ENCODE results near the gene CXCL9. TPM values are rescaled to one million over a fixed set of nuclear protein-coding genes. Genes with fewer than 3 reads are reported as not detected.

CXCL9 gene
- total RNA-seq: not detected in 2 replicates

DNA sequence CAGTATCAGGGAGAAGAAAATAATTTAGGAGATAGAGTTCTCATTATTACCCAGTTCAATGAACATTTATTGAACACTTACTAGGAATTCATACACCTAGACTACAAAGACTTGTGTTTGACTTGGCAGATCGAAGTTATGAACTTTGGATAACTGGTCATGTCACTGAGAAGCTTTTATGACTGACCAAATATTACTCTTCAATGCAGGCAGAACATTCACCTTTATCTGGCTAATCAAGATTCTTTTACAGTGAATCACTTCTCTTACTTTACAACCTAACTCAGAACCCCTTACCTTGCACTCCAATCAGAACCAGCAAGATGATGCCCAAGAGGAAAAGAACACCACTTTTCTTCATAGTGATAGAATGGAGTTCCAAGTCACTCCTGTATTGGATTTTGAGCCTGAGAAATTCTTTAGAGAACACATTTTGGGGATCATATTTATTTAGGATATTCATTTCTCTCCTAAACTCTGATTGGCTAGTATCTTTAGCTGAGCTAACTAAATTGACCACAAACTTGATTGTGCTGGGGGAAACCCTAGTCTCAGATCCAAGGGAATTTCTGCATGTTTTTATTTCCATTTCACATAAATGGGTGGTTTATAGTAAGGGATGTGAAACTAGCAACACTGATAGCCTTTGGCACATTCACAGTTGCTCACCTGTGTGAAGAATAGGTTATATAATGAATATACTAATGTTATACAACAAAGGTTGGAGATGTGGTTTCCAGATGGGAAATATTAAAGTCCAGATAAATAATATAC, at the start of gene CXCL9:
Gene CXCL9 (minus strand): TSS at position 421 of the 774 bp plus-strand sequence. CDS start 60 bp downstream, at position 361.

GRCh38 chr4:76035799-76036380, 28.6 kb upstream of the CXCL9 start, which contains the start of gene CXCL11:
TSS of gene CXCL11 (minus strand) at chr4:76036070. CDS start at chr4:76035987, 83 bp downstream.

DNA sequence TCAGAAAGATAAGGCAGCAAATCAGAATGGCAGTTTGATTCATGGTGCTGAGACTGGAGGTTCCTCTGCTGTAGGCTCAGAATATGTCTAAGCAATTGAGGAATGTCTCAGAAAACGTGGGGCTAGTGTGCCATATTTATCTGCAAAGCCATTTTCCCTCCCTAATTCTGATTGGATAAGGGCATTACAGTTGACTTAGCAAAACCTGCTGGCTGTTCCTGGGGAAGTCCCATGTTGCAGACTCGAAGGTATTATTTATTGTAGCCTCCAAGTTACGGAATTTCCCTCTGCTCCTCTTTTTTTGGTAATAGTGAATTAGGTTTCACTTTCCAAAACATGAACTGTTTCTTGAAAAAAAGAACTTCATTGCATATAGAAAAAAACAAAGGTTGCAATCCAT, 16.1 kb upstream of the CXCL9 start, which contains the start of gene CXCL10:
Gene CXCL10 (minus strand): TSS at position 109 of the 400 bp plus-strand sequence. CDS start 66 bp downstream, at position 43.

Other genes starting within 250 kb of the CXCL9 start
- not detected in 2 replicates for gene PPEF2, start 105.1 kb downstream of the CXCL9 start, total RNA-seq
- gene NAAA, start 66.5 kb downstream of the CXCL9 start, total RNA-seq: 36.3 and 46.9 TPM in 2 replicates
- 40.9 and 42.4 TPM in 2 replicates for gene SDAD1, start 16.6 kb downstream of the CXCL9 start, total RNA-seq
- gene CXCL10, start 16.0 kb upstream of the CXCL9 start, total RNA-seq: 0.16 and 0.36 TPM in 2 replicates
- not detected in 2 replicates for gene CXCL11, start 28.6 kb upstream of the CXCL9 start, total RNA-seq
- gene ART3, start 67.2 kb upstream of the CXCL9 start, total RNA-seq: not detected in 2 replicates
- gene NUP54, start 140.9 kb upstream of the CXCL9 start, total RNA-seq: 47.4 and 51.1 TPM in 2 replicates
- 165 and 172 TPM in 2 replicates for gene SCARB2, start 206.3 kb upstream of the CXCL9 start, total RNA-seq
- gene FAM47E, start 244.2 kb upstream of the CXCL9 start, total RNA-seq: 0.36 and 0.97 TPM in 2 replicates

All from hair follicle dermal papilla cell (primary cell).